ENCODE data around the gene ETF1.

The ETF1 gene

DNA sequence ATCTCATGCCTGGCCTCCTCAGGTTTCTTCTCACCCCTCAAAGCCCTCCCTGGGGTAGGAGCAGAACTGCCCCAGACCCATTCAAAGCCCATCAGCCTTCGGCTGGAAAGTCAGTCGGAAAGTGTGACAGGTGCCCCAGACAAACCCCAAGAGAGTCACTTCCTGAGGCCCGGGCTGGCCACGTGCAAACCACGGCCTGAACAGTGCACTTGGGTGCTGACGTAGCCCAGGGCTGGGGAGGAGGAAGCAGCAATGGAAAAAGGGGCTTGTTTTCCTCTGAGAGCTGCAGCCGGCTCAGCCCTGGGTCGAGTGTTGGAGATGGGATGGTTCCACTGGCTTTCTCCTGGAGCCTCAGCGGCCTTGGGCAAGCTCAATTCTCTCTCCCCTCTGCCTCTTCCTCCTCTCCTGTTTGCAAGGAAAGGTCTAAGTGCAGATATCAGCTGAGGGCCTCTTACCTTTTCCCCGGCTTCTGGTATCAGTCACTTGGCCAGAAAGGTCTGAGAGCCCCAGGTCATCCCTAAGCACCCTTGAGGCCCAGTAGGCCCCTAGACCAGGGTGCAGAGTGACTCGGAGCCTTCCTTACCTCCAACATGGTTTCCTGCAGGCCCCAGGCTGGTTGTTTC, 83.6 kb downstream of the ETF1 start:
- no peak for DNase-seq

DNA sequence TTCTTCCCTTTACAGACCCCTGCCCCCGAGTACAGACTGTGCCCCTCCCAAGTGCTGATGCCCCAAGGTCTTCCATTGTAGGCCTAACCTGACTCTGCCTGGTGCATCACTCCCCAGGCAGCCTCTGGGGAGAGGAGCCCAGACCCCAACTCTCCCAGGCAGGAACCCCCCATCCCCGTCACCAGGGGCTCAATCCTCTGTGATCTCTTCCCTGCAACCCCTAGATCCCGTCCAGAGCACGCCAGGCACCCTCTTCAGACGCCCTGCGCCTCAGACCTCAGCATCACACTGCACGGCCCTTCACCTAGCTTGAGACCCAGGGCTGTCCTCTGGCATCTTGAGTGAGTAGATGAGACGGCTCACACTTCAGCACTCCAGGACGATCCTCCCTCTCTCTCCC, 84.2 kb downstream of the ETF1 start:
- DNase-seq = no peak

DNA sequence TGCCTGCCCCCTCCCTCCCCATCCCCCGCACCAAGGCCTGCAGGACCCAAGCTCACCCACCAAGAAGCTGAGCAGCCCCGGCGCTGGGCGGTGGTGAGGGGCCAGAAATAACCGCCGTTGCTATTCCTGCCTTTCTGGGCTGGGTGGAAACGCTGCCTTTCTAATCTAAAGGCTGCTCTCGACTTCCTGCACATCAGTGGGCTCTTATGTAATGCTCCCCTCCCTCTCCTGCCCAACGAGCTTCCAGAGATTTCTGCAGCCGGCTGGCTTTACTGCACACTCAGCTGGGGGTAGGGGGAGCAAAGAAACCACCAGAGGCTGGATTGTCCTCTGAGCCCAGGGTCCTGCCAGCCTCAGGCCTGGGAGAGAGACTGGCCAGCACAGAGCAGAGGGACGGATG, 84.7 kb downstream of the ETF1 start:
- DNase-seq = no peak

DNA sequence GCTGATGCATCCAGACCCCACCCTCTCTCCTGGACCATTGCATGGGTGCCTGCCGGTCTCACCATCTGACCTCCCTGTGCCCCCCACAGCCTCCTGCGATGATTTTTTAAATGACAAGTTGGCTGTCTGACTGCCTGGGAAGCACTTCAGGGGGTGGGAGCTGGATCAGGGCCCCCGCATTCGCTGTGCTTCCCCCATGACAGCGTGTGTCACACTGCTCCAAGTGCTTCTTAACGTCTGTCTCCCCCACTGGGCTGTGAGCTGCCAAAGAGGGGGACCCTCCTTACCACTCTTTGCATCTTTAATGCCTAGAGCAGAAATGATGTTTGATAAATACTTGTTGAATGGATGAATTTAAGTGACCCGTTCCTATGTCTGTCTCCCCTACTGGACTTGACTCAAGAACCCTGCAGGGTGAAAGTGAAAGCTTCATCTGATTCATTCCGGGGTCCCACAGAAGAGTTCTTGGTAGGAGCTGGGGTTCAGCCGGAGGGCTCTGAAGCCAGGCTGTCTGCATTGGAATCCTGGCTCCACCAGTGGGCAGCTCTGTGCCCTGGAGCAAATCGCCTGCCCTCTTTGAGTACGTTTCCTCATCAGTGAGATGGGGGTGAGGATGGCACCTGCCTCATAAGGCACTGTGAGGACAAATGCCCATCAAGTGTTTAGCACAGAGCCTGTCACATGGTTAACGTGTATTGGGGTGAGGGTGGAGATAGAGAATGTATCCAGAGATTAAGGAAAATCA, 85.3 kb downstream of the ETF1 start:
- DNase-seq = no peak
